NCI-H187 treated with DMSO at 0.1 percent for 48 hours (cell line): ENCODE results near the gene CACNA2D3.

Source experiments
- DNase-seq: peaks from one replicate; lab custom pipeline; 2025; lab: John Stamatoyannopoulos, UW

The CACNA2D3 gene

DNA sequence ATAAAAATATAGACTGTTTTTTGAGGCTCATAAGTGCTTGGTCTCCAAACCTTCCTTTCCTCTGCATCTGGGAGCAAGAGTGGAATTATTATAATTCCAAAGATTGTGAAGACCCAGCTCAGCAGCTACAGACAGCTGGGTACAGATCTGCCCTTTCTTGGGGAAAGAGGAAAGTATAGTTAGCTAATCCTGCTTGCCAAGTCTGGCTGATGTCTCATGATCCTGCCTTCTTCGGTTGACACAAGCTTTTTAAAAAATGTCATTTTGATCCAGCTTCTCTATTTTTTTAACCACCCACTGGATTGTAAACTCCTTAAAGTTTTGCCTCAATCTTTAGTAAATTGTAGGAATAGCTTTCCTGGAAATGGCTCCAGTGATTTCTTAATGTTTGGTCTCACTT, 624.4 kb downstream of the CACNA2D3 start:
- DNase-seq = no peak

DNA sequence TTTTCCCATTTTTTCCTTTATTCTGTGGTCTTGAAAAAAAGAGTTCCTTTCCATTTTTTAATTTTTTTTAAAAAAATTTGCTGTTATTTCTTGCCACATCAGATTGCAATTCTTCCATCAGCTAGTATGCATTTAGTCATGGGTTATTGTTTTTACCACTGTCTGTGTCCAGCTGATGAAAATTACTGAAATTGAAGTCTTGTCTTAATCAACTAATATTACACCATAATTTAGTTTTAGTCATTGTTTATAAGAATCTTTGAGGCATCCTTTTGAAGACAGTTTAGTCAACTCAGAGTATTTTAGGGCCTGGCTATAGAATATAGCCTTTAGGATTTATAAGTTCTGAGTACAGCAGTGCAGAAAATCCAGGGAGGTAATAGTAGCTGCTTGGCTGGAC, 633.4 kb downstream of the CACNA2D3 start:
- DNase-seq = no peak

DNA sequence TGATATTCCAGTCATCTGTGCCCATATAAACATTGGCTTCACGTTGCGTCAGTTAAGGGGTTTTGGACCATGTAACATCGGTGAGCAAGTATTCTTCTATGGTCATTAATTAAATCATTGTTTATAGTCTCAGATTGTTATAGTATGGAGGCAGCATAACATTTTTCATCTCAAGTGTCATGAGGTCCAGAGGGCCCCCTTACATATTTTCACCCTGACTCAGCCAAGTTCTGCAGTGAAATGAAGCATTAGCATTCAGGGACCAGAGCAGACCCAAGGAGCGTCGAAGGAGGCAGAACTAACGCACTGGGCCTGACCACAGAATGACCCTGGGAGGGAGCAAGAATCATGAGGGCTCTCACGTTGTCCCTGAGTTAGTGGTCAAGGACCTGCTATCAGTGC, 634.0 kb downstream of the CACNA2D3 start:
- no peak for DNase-seq

DNA sequence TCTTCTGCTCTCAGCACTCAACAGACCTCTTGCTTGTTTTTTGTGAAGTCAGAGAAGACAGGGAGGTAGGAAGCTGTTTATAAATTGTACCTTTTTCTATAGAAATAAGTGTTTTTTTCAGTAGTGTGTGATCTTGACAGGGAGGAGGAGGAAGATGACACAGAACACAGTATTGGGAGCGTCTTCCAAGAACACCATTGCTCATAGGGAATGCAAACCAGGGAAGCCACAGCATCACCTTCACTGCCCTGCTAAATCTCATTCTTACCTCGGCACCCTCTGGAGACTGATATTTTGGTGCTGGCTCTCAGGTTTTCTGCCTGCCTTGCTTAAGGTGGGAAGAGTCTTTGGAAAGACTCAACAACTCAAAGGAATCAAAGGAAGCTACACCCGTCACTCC, 636.1 kb downstream of the CACNA2D3 start:
- no peak for DNase-seq

DNA sequence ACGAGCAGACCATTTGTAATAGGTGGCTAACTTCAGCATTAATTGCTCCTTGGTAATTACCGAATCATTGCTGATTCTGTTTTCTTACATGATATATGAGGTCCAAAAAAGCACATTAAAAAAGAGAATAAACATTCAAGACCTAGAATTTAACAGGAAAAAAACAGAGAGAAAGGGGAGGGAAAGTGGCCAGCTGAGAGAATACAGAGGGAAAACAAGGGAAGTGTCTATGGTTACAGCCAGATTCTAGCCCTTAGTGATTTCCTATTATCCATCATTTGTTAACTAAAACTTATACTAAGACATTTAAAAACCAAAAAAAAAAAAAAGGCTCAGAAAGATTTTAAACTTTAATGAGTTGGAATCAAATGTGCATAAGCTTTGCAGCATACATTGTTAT, 636.8 kb downstream of the CACNA2D3 start:
- no peak for DNase-seq

DNA sequence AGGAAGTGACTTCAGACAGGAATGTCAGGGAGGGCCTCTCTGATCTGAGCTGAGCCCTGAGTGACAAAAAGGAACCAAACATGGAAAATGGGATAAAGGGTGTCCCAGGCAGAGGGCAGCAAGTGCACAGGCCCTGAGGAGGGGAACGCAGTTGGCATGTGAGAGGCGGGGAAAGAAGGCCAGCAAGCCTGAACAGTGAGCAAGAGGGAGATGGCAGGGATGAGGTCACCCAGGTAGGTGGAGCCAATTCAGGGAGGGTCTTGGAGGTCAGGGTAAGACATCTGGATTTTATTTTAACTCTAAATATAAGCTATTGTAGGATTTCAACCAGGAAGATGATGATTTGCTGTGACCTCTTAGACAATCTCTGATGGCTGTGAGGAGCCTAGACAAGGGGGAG, 637.8 kb downstream of the CACNA2D3 start:
- DNase-seq = no peak

DNA sequence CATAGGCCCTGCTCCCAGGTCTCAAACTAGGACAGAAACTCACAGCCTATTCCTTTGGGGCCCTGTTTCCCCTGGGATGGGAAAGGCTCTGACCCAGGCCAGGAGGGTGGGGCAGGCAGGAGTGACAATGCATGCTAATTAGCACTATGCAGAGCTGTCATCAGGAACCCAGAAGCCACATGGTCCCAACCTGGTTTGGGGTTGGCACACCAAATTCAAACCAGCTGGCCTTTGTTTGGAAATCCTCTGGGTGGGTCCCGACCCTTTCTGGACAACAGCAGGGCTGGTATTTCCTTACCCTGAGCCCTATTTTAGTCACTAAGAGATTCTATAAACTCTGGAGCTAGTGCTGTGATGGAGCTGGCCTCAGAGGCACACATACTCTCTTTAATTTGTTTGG, 639.3 kb downstream of the CACNA2D3 start:
- DNase-seq = no peak

DNA sequence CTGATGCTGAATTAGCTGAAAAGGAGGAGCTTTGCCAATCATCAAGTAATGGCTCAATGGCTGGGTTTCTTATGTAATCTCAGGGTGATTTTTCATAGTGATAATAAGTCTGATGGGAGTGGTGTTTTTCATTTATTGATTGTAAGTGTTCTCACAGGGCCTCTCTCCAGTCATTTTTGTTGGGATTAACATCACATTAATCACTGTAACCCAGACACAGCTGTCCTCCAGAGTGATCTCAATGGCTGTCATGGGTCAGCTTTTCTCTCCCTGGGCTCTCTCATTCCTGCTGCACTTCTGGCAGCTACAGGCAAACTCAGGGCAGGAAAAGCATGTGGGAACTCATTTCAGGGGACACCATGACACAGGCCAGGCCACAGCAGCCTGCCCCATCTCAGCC, 642.6 kb downstream of the CACNA2D3 start:
- DNase-seq = no peak

DNA sequence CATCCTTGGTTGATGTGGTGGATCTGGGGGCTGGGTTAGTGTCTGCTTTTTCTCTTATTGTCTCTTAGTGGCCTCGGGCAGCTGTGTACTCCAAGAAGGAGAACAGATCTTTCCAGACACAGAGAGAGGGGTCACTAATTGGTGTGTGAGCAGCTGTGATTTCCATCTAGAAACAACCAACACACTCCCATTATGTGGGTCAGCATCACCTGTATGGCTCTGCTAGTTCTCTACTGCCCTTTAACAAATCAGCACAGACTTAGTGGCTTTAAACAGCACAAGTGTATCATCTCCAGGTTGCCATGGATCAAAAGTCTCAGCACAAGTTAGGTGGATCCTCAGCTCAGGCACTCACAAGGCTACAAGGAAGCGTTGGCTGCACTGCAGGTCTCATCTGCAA, 648.7 kb downstream of the CACNA2D3 start:
- DNase-seq = no peak

DNA sequence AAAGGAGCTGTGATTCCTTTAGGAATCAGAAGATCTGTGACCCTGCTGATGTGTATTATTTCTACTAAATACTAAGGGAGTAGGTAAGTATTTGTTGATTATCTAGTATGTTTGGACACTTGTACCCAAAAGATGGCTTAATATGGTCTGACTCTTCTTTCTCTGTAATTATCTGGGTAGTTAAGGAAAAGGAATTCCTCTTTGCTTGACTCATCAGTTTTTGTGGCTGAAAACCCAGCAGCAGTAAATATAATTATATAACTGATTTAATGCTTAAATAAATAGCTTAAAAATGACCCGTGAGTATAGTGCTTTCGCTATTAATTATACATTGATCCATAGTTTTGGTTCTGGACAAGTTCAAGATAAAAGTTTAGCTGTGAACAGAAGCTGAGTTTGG, 649.7 kb downstream of the CACNA2D3 start:
- no peak for DNase-seq

DNA sequence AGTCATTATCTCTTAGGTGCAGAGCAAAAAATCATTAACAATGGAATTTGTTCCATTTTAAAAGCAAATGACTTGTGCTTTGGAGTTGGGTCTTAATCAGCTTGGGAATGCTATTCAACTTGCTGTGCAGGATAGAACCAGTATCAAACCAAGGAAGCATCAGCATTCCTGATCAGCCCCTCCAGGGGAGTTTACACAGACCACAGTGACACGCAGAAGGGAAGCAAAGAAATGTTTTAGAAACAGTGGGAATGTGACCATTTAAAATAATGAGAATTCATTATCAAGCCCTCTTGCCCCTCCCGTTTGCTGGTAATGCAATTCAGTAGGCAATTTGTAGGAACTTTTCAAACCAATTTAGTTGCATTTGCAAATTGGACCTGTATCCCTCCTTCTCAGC, 650.4 kb downstream of the CACNA2D3 start:
- DNase-seq = no peak

DNA sequence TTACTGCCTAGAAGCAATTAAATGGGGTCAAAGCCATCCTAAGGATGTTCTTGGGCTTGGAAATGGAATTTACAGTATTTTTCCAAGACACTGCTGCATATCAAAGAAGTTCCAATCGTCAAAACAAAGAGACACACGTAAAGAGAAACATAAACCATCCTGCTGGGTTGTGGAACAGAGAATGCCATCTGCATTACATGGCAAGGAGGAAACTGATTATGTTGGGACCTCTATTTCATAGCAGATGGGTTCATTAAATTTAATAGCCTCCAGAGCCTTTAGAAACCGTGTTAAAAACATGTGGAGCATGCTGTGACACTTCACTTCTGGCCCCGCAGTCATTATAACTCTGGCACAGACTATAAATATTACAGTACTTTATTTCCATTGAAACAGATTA, 650.9 kb downstream of the CACNA2D3 start:
- DNase-seq = no peak

DNA sequence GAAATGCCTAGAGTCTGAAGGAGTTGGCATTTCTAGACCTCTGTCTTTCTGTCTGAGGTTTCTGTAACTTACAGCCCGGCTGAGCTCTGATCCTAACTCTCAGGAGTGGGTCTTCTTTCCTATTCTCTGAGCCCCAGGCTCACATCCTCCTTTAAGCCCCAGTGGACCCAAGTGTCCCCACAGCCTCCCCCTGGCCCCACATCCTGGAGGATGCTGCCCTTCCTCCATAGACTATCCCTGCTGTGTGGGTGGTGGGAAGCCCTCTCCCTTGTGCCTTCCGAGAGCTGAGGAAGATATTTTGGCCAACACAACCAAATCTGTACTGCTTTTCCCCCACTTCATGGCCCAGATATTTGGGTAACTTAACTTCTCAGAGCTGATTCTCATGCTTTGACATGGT, 654.2 kb downstream of the CACNA2D3 start:
- no peak for DNase-seq

DNA sequence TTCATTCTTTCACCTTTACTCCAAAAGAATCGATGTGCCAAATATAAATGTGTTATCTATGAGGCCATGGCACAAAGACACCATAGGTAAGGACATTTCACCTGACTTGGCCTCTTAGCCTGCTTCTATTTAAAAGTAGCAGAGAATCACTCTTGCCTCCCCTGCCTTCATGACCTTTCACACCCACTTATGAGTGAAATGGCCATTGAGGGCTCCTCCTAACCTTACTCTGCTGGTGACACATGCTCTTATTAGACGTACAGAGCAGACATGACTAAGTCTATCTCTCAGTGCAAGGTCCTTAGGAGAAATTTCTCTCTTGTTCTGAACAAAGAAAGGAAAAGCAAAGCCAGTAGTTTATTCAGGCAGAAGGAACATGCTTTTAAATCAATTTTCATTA, 654.8 kb downstream of the CACNA2D3 start:
- no peak for DNase-seq

DNA sequence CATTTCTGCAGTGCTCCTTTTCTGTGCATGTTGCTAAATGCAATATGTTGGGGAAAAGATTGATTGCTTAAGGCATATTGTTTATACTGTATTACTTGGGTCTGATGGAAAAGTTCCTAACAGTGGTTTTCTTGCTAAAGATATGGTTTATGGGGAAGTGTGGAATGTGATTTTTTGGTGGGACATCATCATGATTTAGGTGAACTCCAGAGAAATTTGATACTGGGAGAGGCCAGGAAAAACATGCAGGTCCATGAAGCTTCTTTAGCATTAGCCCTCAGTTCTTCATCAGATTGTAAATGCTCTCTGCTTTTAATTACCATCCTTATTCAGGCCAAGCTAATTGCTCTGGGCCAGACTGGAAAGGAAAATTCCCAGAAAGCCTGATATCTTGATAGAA, 658.0 kb downstream of the CACNA2D3 start:
- no peak for DNase-seq

DNA sequence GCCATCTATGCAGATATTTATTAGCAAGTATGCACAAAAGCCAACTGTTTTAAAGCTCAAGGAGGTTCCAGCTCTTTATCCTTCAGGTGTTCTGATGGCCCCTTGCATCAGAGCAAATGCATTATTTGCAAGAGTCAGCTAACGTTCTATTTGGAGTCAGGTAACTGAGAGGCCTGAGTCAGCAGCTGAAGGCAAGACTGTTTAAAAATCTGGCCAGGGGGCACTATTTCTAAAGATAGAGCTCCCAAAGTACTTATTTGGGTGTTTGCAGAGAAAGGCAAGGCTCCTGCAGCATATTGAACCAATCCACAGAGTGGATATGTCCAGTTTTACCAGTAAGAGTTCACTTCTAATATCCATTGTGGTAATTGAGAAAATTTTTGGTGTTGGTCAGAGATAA, 659.4 kb downstream of the CACNA2D3 start:
- DNase-seq = no peak

DNA sequence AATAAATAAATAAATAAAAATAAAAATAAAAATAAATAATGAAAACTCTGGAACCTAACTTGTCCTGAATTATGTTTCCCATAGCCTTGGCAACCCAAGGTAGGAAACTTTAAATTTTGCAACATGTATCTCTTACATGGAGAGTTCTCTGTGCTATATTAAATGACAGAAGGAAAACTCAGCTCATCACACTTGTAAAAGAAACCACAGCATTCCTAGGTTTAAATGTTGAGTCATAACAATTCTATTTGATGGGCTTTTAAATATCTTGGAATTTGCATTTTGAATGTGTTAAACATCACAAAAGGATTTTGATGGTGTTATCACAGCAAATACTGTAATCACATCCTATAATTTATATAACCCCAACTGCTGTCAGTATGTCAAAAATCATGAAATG, 661.3 kb downstream of the CACNA2D3 start:
- no peak for DNase-seq

DNA sequence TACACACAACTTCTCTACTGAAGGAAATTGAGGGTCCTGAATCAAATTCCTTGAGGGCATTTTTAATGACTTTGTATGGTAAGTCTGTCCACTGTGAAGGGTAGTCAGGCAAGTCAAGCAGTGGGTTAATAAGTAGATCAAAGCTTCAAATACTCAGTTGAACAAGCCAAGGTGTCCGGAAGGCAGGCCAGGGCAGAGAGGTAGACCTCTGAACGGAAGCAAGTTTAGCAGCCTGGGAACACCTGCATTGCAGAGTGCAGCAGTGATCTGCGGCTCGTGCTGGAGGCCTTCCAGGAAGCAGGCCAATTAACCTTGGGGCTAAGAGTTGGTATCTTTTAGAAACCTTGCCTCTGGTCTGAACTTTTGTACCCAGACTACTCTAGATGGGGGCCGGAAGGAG, 661.7 kb downstream of the CACNA2D3 start:
- DNase-seq = no peak

DNA sequence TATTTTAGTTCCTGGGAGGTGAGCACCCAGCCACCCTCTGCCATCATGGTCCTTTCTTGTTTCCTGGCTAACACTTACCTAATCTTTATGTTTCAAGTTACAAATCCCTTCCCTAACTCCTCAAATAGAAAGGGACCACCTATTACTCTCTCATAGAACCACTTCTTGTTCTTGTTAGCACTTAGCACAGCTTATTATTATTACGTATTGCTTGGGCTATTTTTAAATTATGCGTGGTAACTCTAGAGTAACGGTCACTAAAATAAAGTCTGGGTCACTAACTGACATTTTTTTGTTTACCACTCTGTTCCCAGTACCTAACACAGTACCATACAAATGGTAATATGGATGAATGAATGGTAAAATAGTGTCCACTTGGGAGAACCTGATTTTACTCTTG, 663.6 kb downstream of the CACNA2D3 start:
- no peak for DNase-seq

DNA sequence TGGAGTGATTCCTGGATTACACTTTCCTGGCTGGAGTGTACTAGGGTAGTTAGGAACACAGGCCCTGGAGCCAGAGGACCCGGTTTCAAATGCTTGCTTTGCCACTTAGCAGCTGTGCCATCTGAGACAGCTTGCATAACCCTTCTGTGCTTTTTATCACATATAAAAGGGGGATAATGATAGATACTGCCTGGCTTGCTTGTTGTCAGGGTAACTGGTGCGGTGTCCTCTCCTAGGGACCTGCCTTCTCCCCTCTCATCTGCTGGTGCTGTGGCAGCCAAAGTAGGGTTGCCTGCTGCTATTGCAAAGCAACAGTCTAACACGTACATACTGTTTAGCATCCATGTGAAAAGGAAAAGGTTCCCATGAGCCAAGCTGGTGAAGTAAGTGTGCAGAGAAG, 667.7 kb downstream of the CACNA2D3 start:
- DNase-seq = no peak

DNA sequence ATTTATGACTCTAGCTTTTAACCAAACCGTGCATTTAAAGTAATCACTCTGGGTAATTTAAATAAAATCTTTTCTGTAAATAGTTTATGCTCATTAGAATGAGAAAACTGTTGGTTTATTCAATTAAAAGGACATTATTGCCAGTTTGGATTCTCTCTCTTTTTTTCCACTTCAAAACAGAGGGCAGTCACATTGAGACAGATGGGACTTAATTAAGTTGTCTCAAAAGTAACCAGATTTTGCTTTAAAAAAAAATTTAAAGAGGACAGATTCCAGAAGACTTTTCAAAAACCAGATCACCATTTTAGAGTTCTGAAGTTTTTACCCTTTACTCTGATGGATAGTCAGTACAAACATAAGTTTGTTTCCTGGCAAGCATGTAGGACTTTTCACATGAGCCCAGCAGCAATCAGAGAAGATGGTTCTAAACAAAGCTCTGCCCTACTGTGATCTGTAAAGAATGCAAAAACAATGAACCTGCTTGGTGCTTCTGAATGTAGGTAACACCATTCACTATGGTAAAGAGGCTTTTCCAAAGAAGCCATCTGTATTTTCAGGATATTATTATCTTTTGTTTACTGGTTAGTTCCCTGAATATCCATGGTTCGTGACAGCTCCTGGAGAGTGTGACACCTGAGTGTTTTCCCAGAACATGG, 669.3 kb downstream of the CACNA2D3 start:
- DNase-seq = no peak

DNA sequence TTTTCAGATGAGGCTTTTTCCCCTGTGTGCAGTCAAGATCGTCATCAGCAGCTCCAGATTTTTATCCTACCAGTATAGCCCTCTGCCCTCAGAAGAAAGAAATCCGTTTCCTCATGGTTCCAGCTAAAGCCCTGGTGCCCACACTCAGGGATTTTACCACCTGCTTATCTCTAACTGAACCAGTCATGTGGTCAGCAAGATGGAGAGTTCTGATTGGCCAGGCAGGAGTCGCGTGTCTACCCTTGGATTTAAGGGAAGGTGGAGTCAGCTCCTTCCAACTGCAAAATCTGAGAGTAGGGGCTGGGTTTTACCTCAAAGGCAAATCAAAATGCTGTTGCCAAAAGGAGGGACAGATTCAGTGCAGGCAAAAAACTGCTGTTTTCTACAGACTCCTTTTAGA, 670.2 kb downstream of the CACNA2D3 start:
- DNase-seq = no peak

DNA sequence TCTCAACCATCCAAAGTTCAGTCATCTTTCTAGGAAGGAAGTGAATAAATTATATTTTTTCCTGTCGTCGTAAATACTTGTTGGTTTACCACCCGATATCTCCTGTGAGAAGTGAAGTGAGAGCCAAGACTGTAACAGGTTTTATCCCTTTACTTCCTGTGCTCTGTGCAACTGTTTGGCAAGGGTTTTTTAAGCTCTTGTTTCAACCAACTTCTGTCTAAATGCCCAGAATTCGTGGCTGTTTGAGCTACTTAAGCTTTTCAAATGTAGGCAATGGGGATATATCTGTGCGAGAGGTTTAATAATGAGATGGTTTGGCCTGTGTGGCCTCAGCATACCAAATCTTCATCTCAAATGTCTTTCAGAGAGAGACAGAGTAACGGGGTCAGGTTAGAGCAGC, 670.8 kb downstream of the CACNA2D3 start:
- no peak for DNase-seq

DNA sequence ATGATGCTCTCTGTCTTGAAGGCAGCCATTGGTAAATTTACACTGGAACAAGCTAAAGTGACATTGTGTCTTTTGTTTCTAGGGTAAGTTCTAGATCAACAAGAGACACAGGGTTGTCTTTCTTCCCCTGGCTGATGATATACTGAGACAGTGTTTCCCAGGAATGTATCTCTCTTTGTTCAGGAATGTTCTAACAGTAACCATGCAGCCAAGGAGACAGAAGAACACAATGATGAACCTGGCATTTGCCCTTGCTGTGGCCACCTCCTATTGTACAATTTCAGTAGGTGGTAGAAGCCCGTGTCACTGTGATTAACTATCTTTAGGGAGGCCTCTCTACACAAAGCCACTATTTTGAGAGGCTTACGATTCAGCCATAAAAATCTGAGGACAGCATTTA, 674.8 kb downstream of the CACNA2D3 start:
- no peak for DNase-seq

DNA sequence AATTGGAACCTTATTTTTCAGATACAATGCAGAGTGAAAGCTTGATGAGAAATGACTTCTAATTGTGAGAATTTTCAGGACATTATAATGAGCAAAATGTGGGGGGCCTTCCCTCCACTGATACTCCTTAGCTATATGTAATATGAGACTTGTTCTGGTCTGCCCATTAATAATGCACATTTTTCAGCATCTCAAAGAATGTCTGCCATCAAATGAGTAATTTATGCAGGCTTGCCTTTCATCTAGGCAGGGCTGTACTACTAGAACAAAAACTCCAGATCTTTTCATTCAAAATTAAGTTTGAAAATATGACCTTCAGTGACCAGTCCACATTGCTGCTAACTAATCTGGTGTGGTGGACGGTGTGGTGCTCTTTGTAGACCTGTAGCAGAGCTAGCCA, 678.1 kb downstream of the CACNA2D3 start:
- no peak for DNase-seq
